Measurements from ENCODE around the gene OSBPL7. TPM values are rescaled to one million over a fixed set of nuclear protein-coding genes. Genes with fewer than 3 reads are reported as not detected.

OSBPL7 gene
- polyA plus RNA-seq, 1 donor (not counting 4 experiments of a cell fraction or from before 2014, with no cell fraction given) = 1.9 TPM

GRCh38 chr17:47776330-47777197 is 45.0 kb downstream of the OSBPL7 start:
- H3K27ac ChIP-seq (ENCODE audit: control insufficient read depth, insufficient read depth, low read length) = no peak overlapping the region
- DNase-seq (ENCODE audit: low read depth, low spot score) = no peak
- TF ChIP-seq EZH2 (IDR thresholded peaks at IDR 0.05; ENCODE audit: low read length) = no peak
- peak; percentile 58 to 65 (median 63) for TF ChIP-seq CTCF (optimal IDR thresholded peaks at IDR 0.05 in 1 of 3, IDR thresholded peaks at IDR 0.05 in 1 of 3, conservative IDR thresholded peaks at IDR 0.05 in 1 of 3; ENCODE audit: extremely low read depth in 1 of 3, insufficient read depth in 2 of 3, low read length in 3 of 3)

GRCh38 chr17:47774987-47775580 is 46.5 kb downstream of the OSBPL7 start:
- H3K36me3 ChIP-seq (ENCODE audit: control insufficient read depth in 2 of 2, extremely low read depth in 1 of 2, insufficient read depth in 2 of 2, low read length in 2 of 2) = no peaks in the 10 kb centered on the region
- H3K9ac ChIP-seq (ENCODE audit: control insufficient read depth, extremely low read depth, insufficient read depth, low read length) = no peak overlapping the region
- no peak overlapping the region for H3K27ac ChIP-seq (ENCODE audit: control insufficient read depth, insufficient read depth, low read length)
- no peaks in the 10 kb centered on the region for H3K9me3 ChIP-seq (ENCODE audit: control insufficient read depth, low read depth, low read length)
- no peaks in the 10 kb centered on the region for H4K20me1 ChIP-seq (ENCODE audit: control insufficient read depth, extremely low read depth, insufficient read depth, low read length)
- no peak overlapping the region for H3K4me3 ChIP-seq (ENCODE audit: control insufficient read depth in 2 of 3, extremely low read depth in 1 of 3, insufficient read depth in 2 of 3, low read depth in 1 of 3, low read length in 3 of 3)
- no peak overlapping the region for H2AFZ ChIP-seq (ENCODE audit: control insufficient read depth, low read length)
- H3K4me2 ChIP-seq (ENCODE audit: control insufficient read depth, extremely low read depth, insufficient read depth, low read depth, low read length) = no peak overlapping the region
- dilution Hi-C loops (cut with MboI; ENCODE audit: extremely low pct_ligation_motif_present, low sequenced_read_pairs) = no loop called here
- no peaks in the 10 kb centered on the region for H3K79me2 ChIP-seq (ENCODE audit: control insufficient read depth, insufficient read depth, low read length)
- H3K4me1 ChIP-seq (ENCODE audit: control insufficient read depth, extremely low read depth, insufficient read depth, low read length) = no peaks in the 10 kb centered on the region
- DNase-seq (ENCODE audit: low read depth, low spot score) = no peak
- TF ChIP-seq CTCF (optimal IDR thresholded peaks at IDR 0.05 in 1 of 3, IDR thresholded peaks at IDR 0.05 in 1 of 3, conservative IDR thresholded peaks at IDR 0.05 in 1 of 3; ENCODE audit: extremely low read depth in 1 of 3, insufficient read depth in 2 of 3, low read length in 3 of 3) = no peak
- no peak for TF ChIP-seq EZH2 (IDR thresholded peaks at IDR 0.05; ENCODE audit: low read length)
- no peak for FAIRE-seq
- H3K9me1 ChIP-seq (ENCODE audit: control insufficient read depth, extremely low read depth, insufficient read depth, low read length) = no peaks in the 10 kb centered on the region
- H3K27me3 ChIP-seq (ENCODE audit: control insufficient read depth, extremely low read depth, insufficient read depth, low read length) = peaks cover 20% of the 10 kb centered on the region

More at GRCh38 chr17:47776330-47777197, 45.0 kb downstream of the OSBPL7 start:
- Histone ChIP-seq H3K27me3 (ENCODE audit: control insufficient read depth, extremely low read depth, insufficient read depth, low read length) (peaks cover 32% of the 10 kb centered on the region), H3K9me3 (ENCODE audit: control insufficient read depth, low read depth, low read length) (no peaks in the 10 kb centered on the region), H3K4me2 (ENCODE audit: control insufficient read depth, extremely low read depth, insufficient read depth, low read depth, low read length) (no peak overlapping the region), H3K36me3 (ENCODE audit: control insufficient read depth in 2 of 2, extremely low read depth in 1 of 2, insufficient read depth in 2 of 2, low read length in 2 of 2) (no peaks in the 10 kb centered on the region), H3K79me2 (ENCODE audit: control insufficient read depth, insufficient read depth, low read length) (no peaks in the 10 kb centered on the region), H2AFZ (ENCODE audit: control insufficient read depth, low read length) (no peak overlapping the region), H3K9me1 (ENCODE audit: control insufficient read depth, extremely low read depth, insufficient read depth, low read length) (no peaks in the 10 kb centered on the region), H3K4me1 (ENCODE audit: control insufficient read depth, extremely low read depth, insufficient read depth, low read length) (no peaks in the 10 kb centered on the region), H4K20me1 (ENCODE audit: control insufficient read depth, extremely low read depth, insufficient read depth, low read length) (no peaks in the 10 kb centered on the region), H3K4me3 (ENCODE audit: control insufficient read depth in 2 of 3, extremely low read depth in 1 of 3, insufficient read depth in 2 of 3, low read depth in 1 of 3, low read length in 3 of 3) (no peak overlapping the region), H3K9ac (ENCODE audit: control insufficient read depth, extremely low read depth, insufficient read depth, low read length) (no peak overlapping the region)
- dilution Hi-C loops (cut with MboI; ENCODE audit: extremely low pct_ligation_motif_present, low sequenced_read_pairs) = no loop called here
- peak; percentile 80 for FAIRE-seq

Data from keratinocyte (primary cell).